Kidney epithelial cell (primary cell): Measurements from ENCODE around the gene MAP2K2. TPM values are rescaled to one million over a fixed set of nuclear protein-coding genes. Genes with fewer than 3 reads are reported as not detected.

Experiments
- DNase-seq: peaks from one replicate; pipeline ENCODE4 v3.0.0-alpha.2; 2010; ENCODE audit warnings: low read depth
- H3K27me3 ChIP-seq: 2 replicates; pipeline ENCODE4 v1.6.0; 2011; ENCODE audit warnings: low read length; ENCODE audit not compliant: control insufficient read depth, insufficient read depth
- H3K36me3 ChIP-seq: 2 replicates; pipeline ENCODE4 v1.5.1; 2011; ENCODE audit warnings: low read length; ENCODE audit not compliant: control insufficient read depth, insufficient read depth
- H3K4me3 ChIP-seq: 2 replicates; pipeline ENCODE4 v1.5.1; 2011; ENCODE audit warnings: low read depth, mild to moderate bottlenecking, control low read depth, low read length
- total RNA-seq: library from RNA; depleted of rRNA; stranded (reverse); fragments of >200 nt; gene quantifications from 2 replicates; pipeline ENCODE4 v1.2.3, GENCODE V29; 2015
- TF ChIP-seq, protein P1 (sequence below): IDR thresholded peaks from 2 replicates; pipeline ENCODE4 v1.5.1; 2011; ENCODE audit warnings: mild to moderate bottlenecking, moderate library complexity, low read length, control low read depth, inconsistent platforms; ENCODE audit not compliant: insufficient read depth, poor library complexity, severe bottlenecking

MAP2K2 gene
- total RNA-seq, 1 donor from 2014 or later, result 198 TPM

- TF ChIP-seq, protein P1, sequence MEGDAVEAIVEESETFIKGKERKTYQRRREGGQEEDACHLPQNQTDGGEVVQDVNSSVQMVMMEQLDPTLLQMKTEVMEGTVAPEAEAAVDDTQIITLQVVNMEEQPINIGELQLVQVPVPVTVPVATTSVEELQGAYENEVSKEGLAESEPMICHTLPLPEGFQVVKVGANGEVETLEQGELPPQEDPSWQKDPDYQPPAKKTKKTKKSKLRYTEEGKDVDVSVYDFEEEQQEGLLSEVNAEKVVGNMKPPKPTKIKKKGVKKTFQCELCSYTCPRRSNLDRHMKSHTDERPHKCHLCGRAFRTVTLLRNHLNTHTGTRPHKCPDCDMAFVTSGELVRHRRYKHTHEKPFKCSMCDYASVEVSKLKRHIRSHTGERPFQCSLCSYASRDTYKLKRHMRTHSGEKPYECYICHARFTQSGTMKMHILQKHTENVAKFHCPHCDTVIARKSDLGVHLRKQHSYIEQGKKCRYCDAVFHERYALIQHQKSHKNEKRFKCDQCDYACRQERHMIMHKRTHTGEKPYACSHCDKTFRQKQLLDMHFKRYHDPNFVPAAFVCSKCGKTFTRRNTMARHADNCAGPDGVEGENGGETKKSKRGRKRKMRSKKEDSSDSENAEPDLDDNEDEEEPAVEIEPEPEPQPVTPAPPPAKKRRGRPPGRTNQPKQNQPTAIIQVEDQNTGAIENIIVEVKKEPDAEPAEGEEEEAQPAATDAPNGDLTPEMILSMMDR, result no peak
- H3K27me3 ChIP-seq, result no peaks in the 10 kb centered on the region
- H3K36me3 ChIP-seq, result peaks cover 4% of the 10 kb centered on the region
- no peak for DNase-seq
- H3K4me3 ChIP-seq, result no peak overlapping the region
Observed at GRCh38 chr19:4053423-4054324, 70.2 kb downstream of the MAP2K2 start.

DNA sequence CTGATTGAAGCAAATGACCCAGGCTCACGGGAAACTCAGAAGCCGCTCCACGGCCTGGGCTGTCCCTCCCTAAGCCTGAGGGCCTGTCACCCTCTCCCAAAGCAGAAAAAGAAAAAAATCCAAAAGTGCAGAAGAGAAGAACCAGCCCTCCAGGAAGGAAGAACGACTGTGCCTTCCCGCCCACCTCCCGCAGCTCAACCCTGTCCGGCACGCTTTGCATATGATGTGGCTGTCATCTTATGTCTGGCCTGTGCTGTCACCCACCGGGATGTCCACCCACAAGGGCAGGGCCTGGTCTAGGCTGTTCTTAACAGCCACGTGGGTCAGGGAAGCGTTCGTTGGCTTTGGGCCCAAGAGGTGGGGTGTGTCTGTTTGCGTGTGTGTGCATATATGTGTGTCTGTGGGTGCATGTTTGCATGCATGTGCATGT lies 70.9 kb downstream of the MAP2K2 start:
- Histone ChIP-seq H3K4me3 (no peak overlapping the region), H3K27me3 (no peaks in the 10 kb centered on the region), H3K36me3 (peaks cover 4% of the 10 kb centered on the region)
- TF ChIP-seq, protein P1, result no peak
- no peak for DNase-seq

- DNase-seq, result no peak
- no peaks in the 10 kb centered on the region for H3K27me3 ChIP-seq
- TF ChIP-seq, protein P1, result no peak
- H3K4me3 ChIP-seq, result no peak overlapping the region
- peaks cover 4% of the 10 kb centered on the region for H3K36me3 ChIP-seq
Observed at GRCh38 chr19:4052114-4052992, 71.6 kb downstream of the MAP2K2 start.

DNA sequence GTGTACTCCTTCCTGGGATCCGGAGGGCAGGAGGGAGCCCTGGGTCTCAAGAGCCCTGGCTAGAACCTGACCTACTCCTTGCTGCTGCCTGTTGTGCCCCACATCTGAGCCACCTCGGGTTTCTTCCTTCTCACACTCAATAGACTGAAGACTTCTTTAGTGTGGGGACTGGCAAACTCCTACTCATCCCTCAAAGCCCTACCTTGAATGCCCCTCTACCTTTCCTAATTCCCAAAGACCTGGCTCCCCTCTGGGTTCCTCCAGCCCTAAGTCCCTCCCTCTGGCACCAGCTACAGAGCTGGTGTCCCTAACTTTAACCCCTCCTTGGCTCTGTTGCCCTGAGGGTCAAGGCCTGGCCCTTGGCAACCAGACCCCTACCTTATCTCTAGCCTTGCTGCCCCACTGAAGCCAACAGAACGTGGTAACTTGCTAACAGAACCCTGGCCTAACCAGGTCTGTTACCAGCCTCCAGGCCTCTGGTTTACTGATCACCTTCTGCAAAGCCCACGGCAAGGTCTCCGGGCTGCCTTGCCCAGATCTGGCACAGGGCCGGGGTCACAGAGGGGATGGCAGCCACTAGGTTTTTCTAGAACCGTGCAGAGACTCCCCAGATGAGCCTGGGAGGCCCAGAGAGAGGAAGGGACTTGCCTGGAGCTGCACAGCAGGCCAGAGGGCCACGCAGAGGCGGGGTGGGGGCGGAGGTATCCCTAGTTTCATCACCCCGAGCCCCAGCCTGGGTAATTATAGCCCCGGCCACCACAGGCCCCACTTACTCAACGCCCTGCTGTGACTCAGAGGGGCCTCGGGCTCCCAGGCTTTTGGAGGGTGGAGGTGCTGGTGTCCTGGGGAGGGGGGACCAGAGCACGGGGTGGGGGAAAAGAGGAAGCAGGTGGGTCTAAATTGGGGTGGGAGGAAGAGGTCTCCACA lies 72.5 kb downstream of the MAP2K2 start:
- DNase-seq, result no peak
- Histone ChIP-seq H3K27me3 (no peaks in the 10 kb centered on the region), H3K4me3 (no peak overlapping the region), H3K36me3 (peaks cover 4% of the 10 kb centered on the region)
- TF ChIP-seq, protein P1, result no peak

DNA sequence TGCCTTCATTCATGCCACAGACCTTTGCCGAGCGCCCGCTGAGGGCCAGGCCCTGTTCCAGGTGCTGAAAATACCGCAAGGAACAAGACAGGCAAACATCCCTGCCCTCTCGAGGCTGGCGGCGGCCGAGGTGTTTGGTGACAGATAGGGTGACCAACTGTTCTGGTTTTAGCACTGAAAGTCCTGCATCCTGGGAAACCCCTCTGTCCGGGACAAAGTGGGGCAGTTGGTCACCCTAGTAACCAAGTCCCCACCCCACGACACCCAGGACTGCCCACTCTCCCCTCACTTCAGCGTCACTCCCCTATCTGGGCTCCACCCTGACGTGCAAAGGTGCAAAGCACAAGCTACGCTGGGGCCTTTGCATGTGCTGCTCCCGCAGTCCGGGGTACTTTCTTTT lies 74.5 kb downstream of the MAP2K2 start:
- no peak for DNase-seq
- H3K27me3 ChIP-seq, result no peaks in the 10 kb centered on the region
- peaks cover 4% of the 10 kb centered on the region for H3K36me3 ChIP-seq
- H3K4me3 ChIP-seq, result no peak overlapping the region
- TF ChIP-seq, protein P1, result no peak
